Osteocyte (in vitro differentiated cells): ENCODE data around the gene MEGF9. TPM values are rescaled to one million over a fixed set of nuclear protein-coding genes. Genes with fewer than 3 reads are reported as not detected.

Experiments
- DNase-seq: peaks from one replicate; pipeline ENCODE4 v3.0.0; 2021; ENCODE audit warnings: mixed read lengths; ENCODE audit not compliant: unreplicated experiment; ENCODE audit errors: extremely low spot score
- H3K27ac Mint-ChIP-seq: one replicate; pipeline ENCODE4 v1.8.0; 2021; ENCODE audit warnings: mild to moderate bottlenecking, mixed read lengths; ENCODE audit not compliant: unreplicated experiment
- H3K27me3 Mint-ChIP-seq: one replicate; pipeline ENCODE4 v1.8.0; 2021; ENCODE audit warnings: mixed read lengths; ENCODE audit not compliant: unreplicated experiment
- H3K36me3 Mint-ChIP-seq: one replicate; pipeline ENCODE4 v1.8.0; 2021; ENCODE audit warnings: mixed read lengths; ENCODE audit not compliant: unreplicated experiment
- H3K4me1 Mint-ChIP-seq: one replicate; pipeline ENCODE4 v1.8.0; 2021; ENCODE audit warnings: mixed read lengths; ENCODE audit not compliant: unreplicated experiment
- H3K4me3 Mint-ChIP-seq: one replicate; pipeline ENCODE4 v1.8.0; 2021; ENCODE audit warnings: mild to moderate bottlenecking, moderate library complexity, mixed read lengths; ENCODE audit not compliant: unreplicated experiment
- H3K9me3 Mint-ChIP-seq: one replicate; pipeline ENCODE4 v1.8.0; 2021; ENCODE audit warnings: mixed read lengths; ENCODE audit not compliant: unreplicated experiment
- total RNA-seq: library from RNA; stranded (reverse); gene quantifications from 2 replicates; pipeline ENCODE4 v1.2.1, GENCODE V29; 2021
- TF ChIP-seq, protein P1 (sequence below): fragments of 200-600 bp; sonication (generic); IDR thresholded peaks from 2 replicates; pipeline ENCODE4 v1.5.0; 2021; ENCODE audit warnings: antibody characterized with exemption, mild to moderate bottlenecking, moderate library complexity

Gene MEGF9
- total RNA-seq, 1 donor from 2014 or later = 21.4 TPM

- DNase-seq = no peak
- Mint-ChIP-seq H3K27ac (no peak overlapping the region), H3K4me1 (peaks cover 2% of the 10 kb centered on the region), H3K36me3 (peaks cover 25% of the 10 kb centered on the region), H3K4me3 (no peak overlapping the region), H3K27me3 (no peaks in the 10 kb centered on the region), H3K9me3 (no peaks in the 10 kb centered on the region)
- TF ChIP-seq, protein P1, sequence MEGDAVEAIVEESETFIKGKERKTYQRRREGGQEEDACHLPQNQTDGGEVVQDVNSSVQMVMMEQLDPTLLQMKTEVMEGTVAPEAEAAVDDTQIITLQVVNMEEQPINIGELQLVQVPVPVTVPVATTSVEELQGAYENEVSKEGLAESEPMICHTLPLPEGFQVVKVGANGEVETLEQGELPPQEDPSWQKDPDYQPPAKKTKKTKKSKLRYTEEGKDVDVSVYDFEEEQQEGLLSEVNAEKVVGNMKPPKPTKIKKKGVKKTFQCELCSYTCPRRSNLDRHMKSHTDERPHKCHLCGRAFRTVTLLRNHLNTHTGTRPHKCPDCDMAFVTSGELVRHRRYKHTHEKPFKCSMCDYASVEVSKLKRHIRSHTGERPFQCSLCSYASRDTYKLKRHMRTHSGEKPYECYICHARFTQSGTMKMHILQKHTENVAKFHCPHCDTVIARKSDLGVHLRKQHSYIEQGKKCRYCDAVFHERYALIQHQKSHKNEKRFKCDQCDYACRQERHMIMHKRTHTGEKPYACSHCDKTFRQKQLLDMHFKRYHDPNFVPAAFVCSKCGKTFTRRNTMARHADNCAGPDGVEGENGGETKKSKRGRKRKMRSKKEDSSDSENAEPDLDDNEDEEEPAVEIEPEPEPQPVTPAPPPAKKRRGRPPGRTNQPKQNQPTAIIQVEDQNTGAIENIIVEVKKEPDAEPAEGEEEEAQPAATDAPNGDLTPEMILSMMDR = no peak
Measured at GRCh38 chr9:120572472-120572871, 141.8 kb downstream of the MEGF9 start.

DNA sequence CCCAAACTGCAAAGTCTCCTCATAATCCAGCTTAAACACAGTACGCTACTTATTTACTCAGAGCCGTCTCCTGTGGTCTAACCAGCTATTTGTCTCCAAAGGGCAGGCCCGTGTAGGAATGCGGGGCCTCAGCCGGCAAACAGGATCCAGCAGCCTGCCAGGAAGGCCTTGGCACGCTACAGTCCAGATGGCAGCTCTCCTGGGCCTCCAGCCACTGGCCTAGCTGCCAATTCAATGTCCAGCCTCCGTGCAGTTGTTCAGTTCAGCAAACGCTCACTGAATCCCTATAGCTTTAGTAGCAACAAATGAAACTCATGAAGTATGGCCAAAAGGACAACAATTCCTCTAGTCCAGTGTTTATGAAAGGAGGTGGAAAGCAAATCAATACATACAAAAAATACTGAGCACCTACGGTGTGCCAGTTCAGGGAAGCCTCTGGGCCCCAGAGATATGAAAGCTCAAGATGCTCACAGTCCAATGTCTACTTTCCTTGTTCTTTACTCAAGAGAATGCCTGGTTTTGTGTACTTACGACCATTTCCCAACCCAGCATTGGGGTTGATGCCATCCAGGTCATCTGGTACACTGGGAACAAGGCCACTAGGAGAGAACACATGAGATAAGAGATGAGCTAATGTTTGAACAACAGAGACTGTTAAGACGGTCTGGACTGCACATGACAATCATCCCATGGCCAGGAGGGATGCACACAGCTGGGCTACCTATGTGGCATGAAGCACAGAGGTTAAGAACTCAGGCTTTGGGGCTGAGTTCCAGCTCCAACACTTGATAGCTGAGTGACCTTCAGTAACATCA, 142.6 kb downstream of the MEGF9 start:
- no peaks in the 10 kb centered on the region for H3K27me3 Mint-ChIP-seq
- TF ChIP-seq, protein P1 = no peak
- peaks cover 25% of the 10 kb centered on the region for H3K36me3 Mint-ChIP-seq
- no peak overlapping the region for H3K27ac Mint-ChIP-seq
- H3K4me3 Mint-ChIP-seq = no peak overlapping the region
- no peak for DNase-seq
- peaks cover 2% of the 10 kb centered on the region for H3K4me1 Mint-ChIP-seq
- no peaks in the 10 kb centered on the region for H3K9me3 Mint-ChIP-seq

DNA sequence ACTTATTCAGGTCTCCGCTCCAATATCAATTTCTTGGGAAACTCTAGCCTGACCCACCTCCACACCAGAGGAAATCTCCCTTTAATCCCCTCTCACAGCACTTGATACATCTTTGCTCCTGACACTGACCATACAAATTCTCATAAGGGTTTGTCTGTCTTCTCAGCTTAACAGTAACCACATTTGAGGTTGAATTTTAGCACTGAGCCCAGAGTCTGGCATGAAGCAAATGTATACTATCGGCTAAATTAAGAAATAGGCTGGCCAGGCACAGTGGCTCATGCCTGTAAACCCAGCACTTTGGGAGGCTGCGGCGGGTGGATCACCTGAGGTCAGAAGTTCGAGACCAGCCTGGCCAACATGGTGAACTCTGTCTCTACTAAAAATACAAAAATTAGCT, 144.0 kb downstream of the MEGF9 start:
- TF ChIP-seq, protein P1 = no peak
- DNase-seq = no peak
- Mint-ChIP-seq H3K9me3 (no peaks in the 10 kb centered on the region), H3K4me1 (peaks cover 2% of the 10 kb centered on the region), H3K27ac (no peak overlapping the region), H3K4me3 (no peak overlapping the region), H3K36me3 (peaks cover 31% of the 10 kb centered on the region), H3K27me3 (no peaks in the 10 kb centered on the region)

GRCh38 chr9:120569556-120569955, 144.7 kb downstream of the MEGF9 start:
- H3K4me3 Mint-ChIP-seq = no peak overlapping the region
- peaks cover 38% of the 10 kb centered on the region for H3K36me3 Mint-ChIP-seq
- H3K9me3 Mint-ChIP-seq = no peaks in the 10 kb centered on the region
- no peaks in the 10 kb centered on the region for H3K27me3 Mint-ChIP-seq
- H3K4me1 Mint-ChIP-seq = peaks cover 2% of the 10 kb centered on the region
- no peak overlapping the region for H3K27ac Mint-ChIP-seq
- TF ChIP-seq, protein P1 = no peak
- no peak for DNase-seq

DNA sequence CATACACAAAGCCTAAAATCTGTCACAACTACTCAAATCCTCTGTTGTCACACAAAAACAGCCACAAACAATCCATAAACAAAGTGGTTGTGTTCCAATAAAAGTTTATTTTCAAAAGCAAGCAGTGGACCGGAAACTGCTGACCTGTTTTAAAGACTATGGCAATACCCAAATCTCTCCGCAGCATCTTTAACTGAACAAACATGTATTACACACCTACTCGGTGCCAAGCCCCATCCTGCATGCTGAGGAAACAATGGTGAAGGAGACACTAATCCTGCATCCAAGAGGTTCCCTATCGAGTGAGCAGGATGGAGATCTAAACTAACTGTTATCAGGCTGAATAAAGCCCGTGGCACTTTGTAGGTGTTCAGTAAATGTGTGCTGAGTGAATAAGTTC, 145.5 kb downstream of the MEGF9 start:
- Mint-ChIP-seq H3K9me3 (no peaks in the 10 kb centered on the region), H3K27ac (no peak overlapping the region), H3K4me3 (no peak overlapping the region), H3K27me3 (no peaks in the 10 kb centered on the region), H3K36me3 (peaks cover 40% of the 10 kb centered on the region), H3K4me1 (peaks cover under 1% of the 10 kb centered on the region)
- DNase-seq = no peak
- TF ChIP-seq, protein P1 = no peak
